GM23338 (cell line): Measurements from ENCODE around the gene ALDH2. TPM values are rescaled to one million over a fixed set of nuclear protein-coding genes. Genes with fewer than 3 reads are reported as not detected.

Experiments used
- ATAC-seq: fragments of 200-7000 bp; cut with Tn5 transposase; 3 replicates; pipeline ENCODE4 v1.9.1; 2020
- DNase-seq: peaks from one replicate; pipeline ENCODE4 v3.0.0-alpha.2; 2015; ENCODE audit warnings: low spot score
- H2AFZ ChIP-seq: fragments of 200-600 bp; sonication (generic); 2 replicates; pipeline ENCODE4 v1.8.0; 2016; ENCODE audit warnings: antibody characterized with exemption, mild to moderate bottlenecking, moderate library complexity
- H3F3A ChIP-seq: fragments of 200-600 bp; sonication (generic); replicated peaks from 2 replicates; pipeline ENCODE4 v1.8.0; 2017; ENCODE audit warnings: antibody characterized with exemption, mixed run types, low read depth
- H3K27ac ChIP-seq: fragments of 200-600 bp; sonication (generic); 2 replicates; pipeline ENCODE4 v1.6.1; 2016; ENCODE audit warnings: low read depth
- H3K27me3 ChIP-seq: fragments of 200-600 bp; sonication (generic); 2 replicates; pipeline ENCODE4 v1.8.0; 2016; ENCODE audit warnings: mild to moderate bottlenecking, mixed run types, moderate library complexity; ENCODE audit not compliant: insufficient read depth
- H3K36me3 ChIP-seq: fragments of 200-600 bp; sonication (generic); 2 replicates; pipeline ENCODE4 v1.8.0; 2016; ENCODE audit warnings: mild to moderate bottlenecking; ENCODE audit not compliant: insufficient read depth
- H3K4me1 ChIP-seq: fragments of 200-600 bp; sonication (generic); 2 replicates; pipeline ENCODE4 v1.8.0; 2016; ENCODE audit warnings: mild to moderate bottlenecking, moderate library complexity; ENCODE audit not compliant: insufficient read depth
- H3K4me2 ChIP-seq: fragments of 200-600 bp; sonication (generic); 2 replicates; pipeline ENCODE4 v1.7.1; 2017; ENCODE audit warnings: mixed run types
- H3K4me3 ChIP-seq: fragments of 200-600 bp; sonication (generic); 2 replicates; pipeline ENCODE4 v1.6.1; 2016; ENCODE audit warnings: mixed run types
- H3K79me2 ChIP-seq: fragments of 200-600 bp; sonication (generic); replicated peaks from 2 replicates; pipeline ENCODE4 v1.8.0; 2017; ENCODE audit warnings: mild to moderate bottlenecking; ENCODE audit not compliant: insufficient read depth
- H3K9me2 ChIP-seq: fragments of 200-600 bp; sonication (generic); 2 replicates; pipeline ENCODE4 v1.8.0; 2017; ENCODE audit not compliant: insufficient read depth
- H4K20me1 ChIP-seq: fragments of 200-600 bp; sonication (generic); replicated peaks from 2 replicates; pipeline ENCODE4 v1.8.0; 2017; ENCODE audit warnings: mild to moderate bottlenecking; ENCODE audit not compliant: insufficient read depth
- H3K27ac Mint-ChIP-seq: 2 replicates; pipeline ENCODE4 v1.8.0; 2020; ENCODE audit warnings: inconsistent platforms, mild to moderate bottlenecking, moderate library complexity, mixed read lengths
- H3K27me3 Mint-ChIP-seq: 3 replicates; pipeline ENCODE4 v1.8.0; 2022; ENCODE audit warnings: low read depth, mild to moderate bottlenecking, moderate library complexity, mixed read lengths, inconsistent platforms; ENCODE audit not compliant: insufficient read depth, poor library complexity
- H3K36me3 Mint-ChIP-seq: 3 replicates; pipeline ENCODE4 v1.8.0; 2021; ENCODE audit warnings: low read depth, mild to moderate bottlenecking, inconsistent platforms, moderate library complexity, mixed read lengths
- H3K4me1 Mint-ChIP-seq: 3 replicates; pipeline ENCODE4 v1.8.0; 2020; ENCODE audit warnings: mild to moderate bottlenecking, inconsistent platforms, mixed read lengths
- H3K4me3 Mint-ChIP-seq: 3 replicates; pipeline ENCODE4 v1.8.0; 2021; ENCODE audit warnings: moderate library complexity, mild to moderate bottlenecking, inconsistent platforms, mixed read lengths
- H3K9me3 Mint-ChIP-seq: 3 replicates; pipeline ENCODE4 v1.8.0; 2020; ENCODE audit warnings: moderate library complexity, mild to moderate bottlenecking, inconsistent platforms, mixed read lengths
- CREB1 ChIP-seq: fragments of 250-450 bp; sonication (Bioruptor Pico); IDR thresholded peaks from 2 replicates; pipeline ENCODE4 v1.5.0; 2020; ENCODE audit warnings: low read depth, mild to moderate bottlenecking, moderate library complexity
- EZH2 ChIP-seq: fragments of 200-600 bp; sonication (generic); IDR thresholded peaks from one replicate; pipeline ENCODE4 v1.8.0; 2017; ENCODE audit warnings: antibody characterized with exemption, mild to moderate bottlenecking, low read depth; ENCODE audit not compliant: unreplicated experiment
- EZH2phosphoT487 ChIP-seq: fragments of 200-600 bp; sonication (generic); IDR thresholded peaks from one replicate; pipeline ENCODE4 v1.8.1; 2018; ENCODE audit warnings: antibody characterized with exemption; ENCODE audit not compliant: unreplicated experiment
- JUNB ChIP-seq: IDR thresholded peaks from one replicate; pipeline ENCODE4 v1.6.1; 2016; ENCODE audit warnings: antibody characterized with exemption; ENCODE audit not compliant: unreplicated experiment
- NANOG ChIP-seq: IDR thresholded peaks from 2 replicates; pipeline ENCODE4 v1.6.1; 2016; ENCODE audit warnings: antibody characterized with exemption, borderline replicate concordance
- POLR2AphosphoS5 ChIP-seq: IDR thresholded peaks from 2 replicates; pipeline ENCODE4 v1.6.1; 2016; ENCODE audit warnings: antibody characterized with exemption, low read depth
- STAT1 ChIP-seq: IDR thresholded peaks from one replicate; pipeline ENCODE4 v1.6.1; 2016; ENCODE audit warnings: antibody characterized with exemption; ENCODE audit not compliant: unreplicated experiment
- ZNF114 ChIP-seq: fragments of 250-450 bp; sonication (Bioruptor Pico); IDR thresholded peaks from 2 replicates; pipeline ENCODE4 v1.5.0; 2020; ENCODE audit warnings: mild to moderate bottlenecking, moderate library complexity
- ZNF331 ChIP-seq: fragments of 250-450 bp; sonication (Bioruptor Pico); IDR thresholded peaks from 2 replicates; pipeline ENCODE4 v1.5.0; 2020; ENCODE audit warnings: low read depth, mild to moderate bottlenecking, moderate library complexity
- polyA plus RNA-seq: library from polyadenylated mRNA; unstranded; fragments of >200 nt; fragmentation: Nextera tagmentation; extraction: Ambion mirVana; gene quantifications from 2 replicates; pipeline ENCODE4 v1.2.1, GENCODE V29; 2016
- total RNA-seq: library from RNA; depleted of rRNA; stranded (reverse); fragments of >200 nt; shearing (Covaris generic); gene quantifications from 2 replicates; pipeline ENCODE4 v1.2.3, GENCODE V29; 2014
- TF ChIP-seq, protein P1 (sequence below): IDR thresholded peaks from 2 replicates; pipeline ENCODE4 v1.6.1; 2016; ENCODE audit warnings: antibody characterized with exemption
- TF ChIP-seq, protein P2 (sequence below): IDR thresholded peaks from one replicate; pipeline ENCODE4 v1.6.1; 2018; ENCODE audit warnings: antibody characterized with exemption; ENCODE audit not compliant: unreplicated experiment
- TF ChIP-seq, protein P3 (sequence below), 2 experiments: fragments of 200-600 bp in 1 of 2; sonication (generic) in 1 of 2; conservative IDR thresholded peaks; 2 replicates each; pipeline versions ENCODE4 v1.5.1 to v1.6.1; 2016 to 2017; ENCODE audit warnings: antibody characterized with exemption in 2 of 2, low read depth in 2 of 2, mild to moderate bottlenecking in 2 of 2, moderate library complexity in 1 of 2
- TF ChIP-seq, protein P4 (sequence below): fragments of 250-450 bp; sonication (Bioruptor Pico); IDR thresholded peaks from 2 replicates; pipeline ENCODE4 v1.5.0; 2020; ENCODE audit warnings: mild to moderate bottlenecking, moderate library complexity

ALDH2 gene
- total and polyA plus RNA-seq, 2 experiments from 2014 or later = 14.9 to 50.5 TPM

DNA sequence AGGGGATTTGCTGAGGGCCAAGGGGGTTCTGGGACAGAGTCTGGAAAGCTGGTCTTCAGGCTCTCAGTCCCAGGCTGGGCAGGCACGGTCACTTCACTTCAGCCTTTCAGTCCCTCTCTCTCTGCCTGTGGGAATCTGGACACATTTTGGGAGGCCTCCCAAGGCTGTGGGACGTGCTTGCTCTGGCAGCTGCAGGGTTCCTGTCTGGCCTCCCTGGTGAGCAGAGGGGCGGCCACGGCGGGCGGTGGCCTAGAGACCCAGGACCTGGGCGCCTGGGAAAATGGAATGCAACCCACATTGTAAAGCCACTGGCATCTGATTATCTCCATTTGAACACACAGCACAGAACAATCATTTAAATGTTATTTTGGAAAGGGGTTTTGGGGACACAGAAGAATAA is 10.1 kb upstream of the ALDH2 start:
- Histone ChIP-seq H3K27me3 (no peaks in the 10 kb centered on the region), H2AFZ (no peak overlapping the region), H3F3A (0 out of 2 replicates have a peak, but pooled peaks cover 3% of the 10 kb centered on the region), H3K4me1 (peaks cover 6% of the 10 kb centered on the region; the same call in 1 of the 2 replicates), H3K9me2 (no peaks in the 10 kb centered on the region), H3K4me3 (no peak overlapping the region), H3K27ac (no peak overlapping the region), H3K79me2 (no peaks in the 10 kb centered on the region), H3K36me3 (no peaks in the 10 kb centered on the region), H3K4me2 (no peak overlapping the region), H4K20me1 (no peaks in the 10 kb centered on the region)
- no peak overlapping the region for H3K27ac Mint-ChIP-seq
- peaks cover 16% of the 10 kb centered on the region for H3K27me3 Mint-ChIP-seq
- ATAC-seq = no peak
- H3K36me3 Mint-ChIP-seq = no peaks in the 10 kb centered on the region
- DNase-seq = no peak
- TF ChIP-seq ZNF114 (CRISPR knock-in tag) (no peak), ZNF331 (CRISPR knock-in tag) (no peak), NANOG (no peak), STAT1 (no peak), EZH2phosphoT487 (no peak), CREB1 (no peak), POLR2AphosphoS5 (no peak), EZH2 (no peak), JUNB (no peak)
- TF ChIP-seq, protein P1, sequence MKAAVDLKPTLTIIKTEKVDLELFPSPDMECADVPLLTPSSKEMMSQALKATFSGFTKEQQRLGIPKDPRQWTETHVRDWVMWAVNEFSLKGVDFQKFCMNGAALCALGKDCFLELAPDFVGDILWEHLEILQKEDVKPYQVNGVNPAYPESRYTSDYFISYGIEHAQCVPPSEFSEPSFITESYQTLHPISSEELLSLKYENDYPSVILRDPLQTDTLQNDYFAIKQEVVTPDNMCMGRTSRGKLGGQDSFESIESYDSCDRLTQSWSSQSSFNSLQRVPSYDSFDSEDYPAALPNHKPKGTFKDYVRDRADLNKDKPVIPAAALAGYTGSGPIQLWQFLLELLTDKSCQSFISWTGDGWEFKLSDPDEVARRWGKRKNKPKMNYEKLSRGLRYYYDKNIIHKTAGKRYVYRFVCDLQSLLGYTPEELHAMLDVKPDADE = no peak
- TF ChIP-seq, protein P2, sequence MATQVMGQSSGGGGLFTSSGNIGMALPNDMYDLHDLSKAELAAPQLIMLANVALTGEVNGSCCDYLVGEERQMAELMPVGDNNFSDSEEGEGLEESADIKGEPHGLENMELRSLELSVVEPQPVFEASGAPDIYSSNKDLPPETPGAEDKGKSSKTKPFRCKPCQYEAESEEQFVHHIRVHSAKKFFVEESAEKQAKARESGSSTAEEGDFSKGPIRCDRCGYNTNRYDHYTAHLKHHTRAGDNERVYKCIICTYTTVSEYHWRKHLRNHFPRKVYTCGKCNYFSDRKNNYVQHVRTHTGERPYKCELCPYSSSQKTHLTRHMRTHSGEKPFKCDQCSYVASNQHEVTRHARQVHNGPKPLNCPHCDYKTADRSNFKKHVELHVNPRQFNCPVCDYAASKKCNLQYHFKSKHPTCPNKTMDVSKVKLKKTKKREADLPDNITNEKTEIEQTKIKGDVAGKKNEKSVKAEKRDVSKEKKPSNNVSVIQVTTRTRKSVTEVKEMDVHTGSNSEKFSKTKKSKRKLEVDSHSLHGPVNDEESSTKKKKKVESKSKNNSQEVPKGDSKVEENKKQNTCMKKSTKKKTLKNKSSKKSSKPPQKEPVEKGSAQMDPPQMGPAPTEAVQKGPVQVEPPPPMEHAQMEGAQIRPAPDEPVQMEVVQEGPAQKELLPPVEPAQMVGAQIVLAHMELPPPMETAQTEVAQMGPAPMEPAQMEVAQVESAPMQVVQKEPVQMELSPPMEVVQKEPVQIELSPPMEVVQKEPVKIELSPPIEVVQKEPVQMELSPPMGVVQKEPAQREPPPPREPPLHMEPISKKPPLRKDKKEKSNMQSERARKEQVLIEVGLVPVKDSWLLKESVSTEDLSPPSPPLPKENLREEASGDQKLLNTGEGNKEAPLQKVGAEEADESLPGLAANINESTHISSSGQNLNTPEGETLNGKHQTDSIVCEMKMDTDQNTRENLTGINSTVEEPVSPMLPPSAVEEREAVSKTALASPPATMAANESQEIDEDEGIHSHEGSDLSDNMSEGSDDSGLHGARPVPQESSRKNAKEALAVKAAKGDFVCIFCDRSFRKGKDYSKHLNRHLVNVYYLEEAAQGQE = no peak
- TF ChIP-seq, protein P3, sequence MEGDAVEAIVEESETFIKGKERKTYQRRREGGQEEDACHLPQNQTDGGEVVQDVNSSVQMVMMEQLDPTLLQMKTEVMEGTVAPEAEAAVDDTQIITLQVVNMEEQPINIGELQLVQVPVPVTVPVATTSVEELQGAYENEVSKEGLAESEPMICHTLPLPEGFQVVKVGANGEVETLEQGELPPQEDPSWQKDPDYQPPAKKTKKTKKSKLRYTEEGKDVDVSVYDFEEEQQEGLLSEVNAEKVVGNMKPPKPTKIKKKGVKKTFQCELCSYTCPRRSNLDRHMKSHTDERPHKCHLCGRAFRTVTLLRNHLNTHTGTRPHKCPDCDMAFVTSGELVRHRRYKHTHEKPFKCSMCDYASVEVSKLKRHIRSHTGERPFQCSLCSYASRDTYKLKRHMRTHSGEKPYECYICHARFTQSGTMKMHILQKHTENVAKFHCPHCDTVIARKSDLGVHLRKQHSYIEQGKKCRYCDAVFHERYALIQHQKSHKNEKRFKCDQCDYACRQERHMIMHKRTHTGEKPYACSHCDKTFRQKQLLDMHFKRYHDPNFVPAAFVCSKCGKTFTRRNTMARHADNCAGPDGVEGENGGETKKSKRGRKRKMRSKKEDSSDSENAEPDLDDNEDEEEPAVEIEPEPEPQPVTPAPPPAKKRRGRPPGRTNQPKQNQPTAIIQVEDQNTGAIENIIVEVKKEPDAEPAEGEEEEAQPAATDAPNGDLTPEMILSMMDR (conservative IDR thresholded peaks at IDR 0.05; ENCODE audit: low read depth in 2 of 2) = no peak
- TF ChIP-seq, protein P4, sequence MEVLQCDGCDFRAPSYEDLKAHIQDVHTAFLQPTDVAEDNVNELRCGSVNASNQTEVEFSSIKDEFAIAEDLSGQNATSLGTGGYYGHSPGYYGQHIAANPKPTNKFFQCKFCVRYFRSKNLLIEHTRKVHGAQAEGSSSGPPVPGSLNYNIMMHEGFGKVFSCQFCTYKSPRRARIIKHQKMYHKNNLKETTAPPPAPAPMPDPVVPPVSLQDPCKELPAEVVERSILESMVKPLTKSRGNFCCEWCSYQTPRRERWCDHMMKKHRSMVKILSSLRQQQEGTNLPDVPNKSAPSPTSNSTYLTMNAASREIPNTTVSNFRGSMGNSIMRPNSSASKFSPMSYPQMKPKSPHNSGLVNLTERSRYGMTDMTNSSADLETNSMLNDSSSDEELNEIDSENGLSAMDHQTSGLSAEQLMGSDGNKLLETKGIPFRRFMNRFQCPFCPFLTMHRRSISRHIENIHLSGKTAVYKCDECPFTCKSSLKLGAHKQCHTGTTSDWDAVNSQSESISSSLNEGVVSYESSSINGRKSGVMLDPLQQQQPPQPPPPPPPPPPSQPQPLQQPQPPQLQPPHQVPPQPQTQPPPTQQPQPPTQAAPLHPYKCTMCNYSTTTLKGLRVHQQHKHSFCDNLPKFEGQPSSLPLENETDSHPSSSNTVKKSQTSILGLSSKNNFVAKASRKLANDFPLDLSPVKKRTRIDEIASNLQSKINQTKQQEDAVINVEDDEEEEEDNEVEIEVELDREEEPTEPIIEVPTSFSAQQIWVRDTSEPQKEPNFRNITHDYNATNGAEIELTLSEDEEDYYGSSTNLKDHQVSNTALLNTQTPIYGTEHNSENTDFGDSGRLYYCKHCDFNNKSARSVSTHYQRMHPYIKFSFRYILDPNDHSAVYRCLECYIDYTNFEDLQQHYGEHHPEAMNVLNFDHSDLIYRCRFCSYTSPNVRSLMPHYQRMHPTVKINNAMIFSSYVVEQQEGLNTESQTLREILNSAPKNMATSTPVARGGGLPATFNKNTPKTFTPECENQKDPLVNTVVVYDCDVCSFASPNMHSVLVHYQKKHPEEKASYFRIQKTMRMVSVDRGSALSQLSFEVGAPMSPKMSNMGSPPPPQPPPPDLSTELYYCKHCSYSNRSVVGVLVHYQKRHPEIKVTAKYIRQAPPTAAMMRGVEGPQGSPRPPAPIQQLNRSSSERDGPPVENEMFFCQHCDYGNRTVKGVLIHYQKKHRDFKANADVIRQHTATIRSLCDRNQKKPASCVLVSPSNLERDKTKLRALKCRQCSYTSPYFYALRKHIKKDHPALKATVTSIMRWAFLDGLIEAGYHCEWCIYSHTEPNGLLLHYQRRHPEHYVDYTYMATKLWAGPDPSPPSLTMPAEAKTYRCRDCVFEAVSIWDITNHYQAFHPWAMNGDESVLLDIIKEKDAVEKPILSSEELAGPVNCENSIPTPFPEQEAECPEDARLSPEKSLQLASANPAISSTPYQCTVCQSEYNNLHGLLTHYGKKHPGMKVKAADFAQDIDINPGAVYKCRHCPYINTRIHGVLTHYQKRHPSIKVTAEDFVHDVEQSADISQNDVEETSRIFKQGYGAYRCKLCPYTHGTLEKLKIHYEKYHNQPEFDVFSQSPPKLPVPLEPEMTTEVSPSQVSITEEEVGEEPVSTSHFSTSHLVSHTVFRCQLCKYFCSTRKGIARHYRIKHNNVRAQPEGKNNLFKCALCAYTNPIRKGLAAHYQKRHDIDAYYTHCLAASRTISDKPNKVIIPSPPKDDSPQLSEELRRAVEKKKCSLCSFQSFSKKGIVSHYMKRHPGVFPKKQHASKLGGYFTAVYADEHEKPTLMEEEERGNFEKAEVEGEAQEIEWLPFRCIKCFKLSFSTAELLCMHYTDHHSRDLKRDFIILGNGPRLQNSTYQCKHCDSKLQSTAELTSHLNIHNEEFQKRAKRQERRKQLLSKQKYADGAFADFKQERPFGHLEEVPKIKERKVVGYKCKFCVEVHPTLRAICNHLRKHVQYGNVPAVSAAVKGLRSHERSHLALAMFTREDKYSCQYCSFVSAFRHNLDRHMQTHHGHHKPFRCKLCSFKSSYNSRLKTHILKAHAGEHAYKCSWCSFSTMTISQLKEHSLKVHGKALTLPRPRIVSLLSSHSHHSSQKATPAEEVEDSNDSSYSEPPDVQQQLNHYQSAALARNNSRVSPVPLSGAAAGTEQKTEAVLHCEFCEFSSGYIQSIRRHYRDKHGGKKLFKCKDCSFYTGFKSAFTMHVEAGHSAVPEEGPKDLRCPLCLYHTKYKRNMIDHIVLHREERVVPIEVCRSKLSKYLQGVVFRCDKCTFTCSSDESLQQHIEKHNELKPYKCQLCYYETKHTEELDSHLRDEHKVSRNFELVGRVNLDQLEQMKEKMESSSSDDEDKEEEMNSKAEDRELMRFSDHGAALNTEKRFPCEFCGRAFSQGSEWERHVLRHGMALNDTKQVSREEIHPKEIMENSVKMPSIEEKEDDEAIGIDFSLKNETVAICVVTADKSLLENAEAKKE (CRISPR knock-in tag) = no peak
- H3K9me3 Mint-ChIP-seq = no peaks in the 10 kb centered on the region
- H3K4me3 Mint-ChIP-seq = no peak overlapping the region
- peaks cover 21% of the 10 kb centered on the region for H3K4me1 Mint-ChIP-seq
